Mesendoderm (in vitro differentiated cells): Measurements from ENCODE around the gene ACBD7.

Source experiments
- DNase-seq: peaks from one replicate; pipeline ENCODE4 v3.0.0; 2013
- H2AK5ac ChIP-seq: 2 replicates; pipeline ENCODE4 v1.6.1; 2013; ENCODE audit warnings: low read length, inconsistent platforms
- H2BK120ac ChIP-seq: 2 replicates; pipeline ENCODE4 v1.6.1; 2013; ENCODE audit warnings: low read depth, mild to moderate bottlenecking, low read length, moderate library complexity, mixed read lengths
- H2BK15ac ChIP-seq: replicated peaks from 2 replicates; pipeline ENCODE4 v1.6.1; 2013; ENCODE audit warnings: low read depth, mild to moderate bottlenecking, moderate library complexity
- H2BK5ac ChIP-seq: 2 replicates; pipeline ENCODE4 v1.6.1; 2013; ENCODE audit warnings: low read length, inconsistent platforms
- H3K18ac ChIP-seq: 2 replicates; pipeline ENCODE4 v1.6.1; 2013; ENCODE audit warnings: mild to moderate bottlenecking, low read length, mixed read lengths
- H3K23ac ChIP-seq: one replicate; pipeline ENCODE4 v1.6.1; 2013; ENCODE audit warnings: low read length
- H3K27ac ChIP-seq: 2 replicates; pipeline ENCODE4 v1.5.1; 2013; ENCODE audit warnings: low read depth, mild to moderate bottlenecking, inconsistent platforms, low read length, moderate library complexity
- H3K27me3 ChIP-seq: 2 replicates; pipeline ENCODE4 v1.6.1; 2013; ENCODE audit warnings: low read length, control low read depth, mild to moderate bottlenecking, inconsistent platforms; ENCODE audit not compliant: insufficient read depth, poor library complexity
- H3K36me3 ChIP-seq: 2 replicates; pipeline ENCODE4 v1.6.1; 2013; ENCODE audit warnings: low read length, inconsistent platforms; ENCODE audit not compliant: control insufficient read depth, insufficient read depth
- H3K4ac ChIP-seq: one replicate; pipeline ENCODE4 v1.6.1; 2013; ENCODE audit warnings: low read depth, mild to moderate bottlenecking, low read length, moderate library complexity
- H3K4me1 ChIP-seq: 2 replicates; pipeline ENCODE4 v1.6.1; 2013; ENCODE audit warnings: low read depth, low read length, inconsistent platforms; ENCODE audit not compliant: control insufficient read depth
- H3K4me2 ChIP-seq: 2 replicates; pipeline ENCODE4 v1.6.1; 2013; ENCODE audit warnings: low read length
- H3K4me3 ChIP-seq: 2 replicates; pipeline ENCODE4 v1.5.1; 2013; ENCODE audit warnings: mild to moderate bottlenecking, low read length
- H3K56ac ChIP-seq: one replicate; pipeline ENCODE4 v1.6.1; 2013; ENCODE audit warnings: low read length
- H3K79me1 ChIP-seq: 2 replicates; pipeline ENCODE4 v1.6.1; 2013; ENCODE audit warnings: low read length, inconsistent platforms
- H3K79me2 ChIP-seq: 2 replicates; pipeline ENCODE4 v1.6.1; 2013; ENCODE audit warnings: mild to moderate bottlenecking, low read length; ENCODE audit not compliant: control insufficient read depth, insufficient read depth
- H3K9ac ChIP-seq: 2 replicates; pipeline ENCODE4 v1.6.1; 2013; ENCODE audit warnings: low read length, inconsistent platforms
- H4K5ac ChIP-seq: one replicate; pipeline ENCODE4 v1.6.1; 2013; ENCODE audit warnings: low read length
- H4K8ac ChIP-seq: one replicate; pipeline ENCODE4 v1.6.1; 2013; ENCODE audit warnings: low read depth, mild to moderate bottlenecking, control low read depth, low read length, moderate library complexity
- WGBS: extraction: QIAGEN DNeasy Blood & Tissue Kit; methylation state at CpG from one replicate; pipeline ENCODE4 v1.1.7; 2013; ENCODE audit warnings: low lambda C conversion rate, missing lambda C conversion rate; ENCODE audit not compliant: insufficient coverage; ENCODE audit errors: extremely low coverage; 5-methylcytosine and 5-hydroxymethylcytosine counted together

Gene ACBD7

GRCh38 chr10:15035385-15036301 is 52.9 kb downstream of the ACBD7 start:
- H3K36me3 ChIP-seq: no peaks in the 10 kb centered on the region
- H2BK5ac ChIP-seq: no peak overlapping the region
- no peak overlapping the region for H4K8ac ChIP-seq
- H3K27me3 ChIP-seq: no peaks in the 10 kb centered on the region
- no peak overlapping the region for H4K5ac ChIP-seq
- no peak overlapping the region for H3K23ac ChIP-seq
- no peak overlapping the region for H3K4me3 ChIP-seq
- peak; percentile 54 for DNase-seq
- no peak overlapping the region for H3K27ac ChIP-seq
- no peak overlapping the region for H3K56ac ChIP-seq
- no peak overlapping the region for H2BK120ac ChIP-seq
- no peak overlapping the region for H2AK5ac ChIP-seq
- H2BK15ac ChIP-seq: no peak overlapping the region
- H3K79me1 ChIP-seq: no peaks in the 10 kb centered on the region
- H3K9ac ChIP-seq: no peak overlapping the region
- H3K79me2 ChIP-seq: no peaks in the 10 kb centered on the region
- H3K4ac ChIP-seq: no peak overlapping the region
- H3K4me2 ChIP-seq: no peak overlapping the region
- no peaks in the 10 kb centered on the region for H3K4me1 ChIP-seq
- WGBS: no CpG with 5 or more reads among the region's 18 CpGs
- no peak overlapping the region for H3K18ac ChIP-seq

- Histone ChIP-seq H3K9ac (no peak overlapping the region), H2AK5ac (no peak overlapping the region), H3K56ac (no peak overlapping the region), H2BK15ac (no peak overlapping the region), H3K4me3 (no peak overlapping the region), H3K4me1 (no peaks in the 10 kb centered on the region), H3K36me3 (no peaks in the 10 kb centered on the region), H3K4ac (no peak overlapping the region), H3K27ac (no peak overlapping the region), H3K23ac (no peak overlapping the region), H4K5ac (no peak overlapping the region), H2BK5ac (no peak overlapping the region), H2BK120ac (no peak overlapping the region), H3K79me2 (no peaks in the 10 kb centered on the region), H3K18ac (no peak overlapping the region), H3K27me3 (no peaks in the 10 kb centered on the region), H4K8ac (no peak overlapping the region), H3K4me2 (no peak overlapping the region), H3K79me1 (no peaks in the 10 kb centered on the region)
- no CpG with 5 or more reads among the region's 3 CpGs for WGBS
- peak; percentile 14 for DNase-seq
These were observed 60.8 kb downstream of the ACBD7 start for GRCh38 chr10:15027741-15028140.
